ENCODE measurements around the gene CALCOCO2. TPM values are rescaled to one million over a fixed set of nuclear protein-coding genes. Genes with fewer than 3 reads are reported as not detected.

Gene CALCOCO2
- total and polyA plus RNA-seq, 2 of the 13 experiments (the other 11 are each of a cell fraction or from before 2014, with no cell fraction given) = 72.9 to 111 TPM

DNA sequence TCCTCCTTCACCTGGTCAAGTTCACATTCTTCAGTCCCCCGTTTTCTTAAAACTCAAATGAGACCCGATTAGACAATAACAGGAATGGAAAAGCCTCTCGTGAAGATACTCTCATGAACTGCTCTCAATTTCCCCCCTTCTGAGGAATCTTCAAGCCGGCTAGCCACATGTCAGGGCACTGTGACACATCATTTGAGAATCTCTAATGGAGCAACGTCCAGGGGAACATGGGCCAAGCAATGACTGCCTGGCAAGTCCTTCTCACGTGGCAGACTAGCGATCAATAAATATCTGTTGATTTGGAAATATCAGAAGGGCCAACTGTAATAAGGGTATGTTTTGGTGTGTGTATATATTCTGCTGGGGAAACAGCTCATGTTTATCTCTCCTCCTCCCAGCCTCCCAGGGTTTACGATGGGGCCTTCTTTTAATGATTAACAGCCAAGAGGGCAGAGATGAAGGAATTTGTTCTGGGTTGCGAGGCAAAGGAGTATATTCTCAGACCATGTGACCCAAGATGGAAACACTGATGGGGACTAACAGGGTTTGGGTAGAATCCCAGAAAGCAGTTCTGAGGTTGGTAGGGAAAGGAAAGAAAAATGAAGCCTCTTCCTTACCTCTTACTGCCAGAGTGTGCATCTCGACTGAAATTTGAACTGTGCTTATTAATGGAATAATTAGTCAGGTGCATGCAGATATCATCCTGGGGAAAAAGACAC, 35.2 kb upstream of the CALCOCO2 start (continued):
- no peak; the same call in none of the 2 replicates for TF ChIP-seq BCL6 (CRISPR knock-in tag; IDR thresholded peaks at IDR 0.05)
- TF ChIP-seq MBNL3 (CRISPR knock-in tag; conservative IDR thresholded peaks at IDR 0.05) = no peak
- TF ChIP-seq, protein P1, sequence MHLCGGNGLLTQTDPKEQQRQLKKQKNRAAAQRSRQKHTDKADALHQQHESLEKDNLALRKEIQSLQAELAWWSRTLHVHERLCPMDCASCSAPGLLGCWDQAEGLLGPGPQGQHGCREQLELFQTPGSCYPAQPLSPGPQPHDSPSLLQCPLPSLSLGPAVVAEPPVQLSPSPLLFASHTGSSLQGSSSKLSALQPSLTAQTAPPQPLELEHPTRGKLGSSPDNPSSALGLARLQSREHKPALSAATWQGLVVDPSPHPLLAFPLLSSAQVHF (CRISPR knock-in tag; IDR thresholded peaks at IDR 0.05) = no peak
- TF ChIP-seq NFKBIZ (CRISPR knock-in tag; IDR thresholded peaks at IDR 0.05) = no peak
- TF ChIP-seq PHB2 (IDR thresholded peaks at IDR 0.05; ENCODE audit: partially characterized antibody) = no peak
- TF ChIP-seq, protein P2, sequence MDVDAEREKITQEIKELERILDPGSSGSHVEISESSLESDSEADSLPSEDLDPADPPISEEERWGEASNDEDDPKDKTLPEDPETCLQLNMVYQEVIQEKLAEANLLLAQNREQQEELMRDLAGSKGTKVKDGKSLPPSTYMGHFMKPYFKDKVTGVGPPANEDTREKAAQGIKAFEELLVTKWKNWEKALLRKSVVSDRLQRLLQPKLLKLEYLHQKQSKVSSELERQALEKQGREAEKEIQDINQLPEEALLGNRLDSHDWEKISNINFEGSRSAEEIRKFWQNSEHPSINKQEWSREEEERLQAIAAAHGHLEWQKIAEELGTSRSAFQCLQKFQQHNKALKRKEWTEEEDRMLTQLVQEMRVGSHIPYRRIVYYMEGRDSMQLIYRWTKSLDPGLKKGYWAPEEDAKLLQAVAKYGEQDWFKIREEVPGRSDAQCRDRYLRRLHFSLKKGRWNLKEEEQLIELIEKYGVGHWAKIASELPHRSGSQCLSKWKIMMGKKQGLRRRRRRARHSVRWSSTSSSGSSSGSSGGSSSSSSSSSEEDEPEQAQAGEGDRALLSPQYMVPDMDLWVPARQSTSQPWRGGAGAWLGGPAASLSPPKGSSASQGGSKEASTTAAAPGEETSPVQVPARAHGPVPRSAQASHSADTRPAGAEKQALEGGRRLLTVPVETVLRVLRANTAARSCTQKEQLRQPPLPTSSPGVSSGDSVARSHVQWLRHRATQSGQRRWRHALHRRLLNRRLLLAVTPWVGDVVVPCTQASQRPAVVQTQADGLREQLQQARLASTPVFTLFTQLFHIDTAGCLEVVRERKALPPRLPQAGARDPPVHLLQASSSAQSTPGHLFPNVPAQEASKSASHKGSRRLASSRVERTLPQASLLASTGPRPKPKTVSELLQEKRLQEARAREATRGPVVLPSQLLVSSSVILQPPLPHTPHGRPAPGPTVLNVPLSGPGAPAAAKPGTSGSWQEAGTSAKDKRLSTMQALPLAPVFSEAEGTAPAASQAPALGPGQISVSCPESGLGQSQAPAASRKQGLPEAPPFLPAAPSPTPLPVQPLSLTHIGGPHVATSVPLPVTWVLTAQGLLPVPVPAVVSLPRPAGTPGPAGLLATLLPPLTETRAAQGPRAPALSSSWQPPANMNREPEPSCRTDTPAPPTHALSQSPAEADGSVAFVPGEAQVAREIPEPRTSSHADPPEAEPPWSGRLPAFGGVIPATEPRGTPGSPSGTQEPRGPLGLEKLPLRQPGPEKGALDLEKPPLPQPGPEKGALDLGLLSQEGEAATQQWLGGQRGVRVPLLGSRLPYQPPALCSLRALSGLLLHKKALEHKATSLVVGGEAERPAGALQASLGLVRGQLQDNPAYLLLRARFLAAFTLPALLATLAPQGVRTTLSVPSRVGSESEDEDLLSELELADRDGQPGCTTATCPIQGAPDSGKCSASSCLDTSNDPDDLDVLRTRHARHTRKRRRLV (CRISPR knock-in tag; IDR thresholded peaks at IDR 0.05) = 0 out of 2 replicates have a peak, but pooled peaks have one; percentile 72
- peak; percentile 79 for TF ChIP-seq ASH2L (IDR thresholded peaks at IDR 0.05; ENCODE audit: insufficient read length, low read depth, low read length)
- no peak for TF ChIP-seq ZNF550 (CRISPR knock-in tag; IDR thresholded peaks at IDR 0.05; ENCODE audit: borderline replicate concordance)
- TF ChIP-seq TEAD3 (CRISPR knock-in tag; optimal IDR thresholded peaks at IDR 0.05; ENCODE audit: borderline replicate concordance) = peak; percentile 78
- TF ChIP-seq, protein P3, sequence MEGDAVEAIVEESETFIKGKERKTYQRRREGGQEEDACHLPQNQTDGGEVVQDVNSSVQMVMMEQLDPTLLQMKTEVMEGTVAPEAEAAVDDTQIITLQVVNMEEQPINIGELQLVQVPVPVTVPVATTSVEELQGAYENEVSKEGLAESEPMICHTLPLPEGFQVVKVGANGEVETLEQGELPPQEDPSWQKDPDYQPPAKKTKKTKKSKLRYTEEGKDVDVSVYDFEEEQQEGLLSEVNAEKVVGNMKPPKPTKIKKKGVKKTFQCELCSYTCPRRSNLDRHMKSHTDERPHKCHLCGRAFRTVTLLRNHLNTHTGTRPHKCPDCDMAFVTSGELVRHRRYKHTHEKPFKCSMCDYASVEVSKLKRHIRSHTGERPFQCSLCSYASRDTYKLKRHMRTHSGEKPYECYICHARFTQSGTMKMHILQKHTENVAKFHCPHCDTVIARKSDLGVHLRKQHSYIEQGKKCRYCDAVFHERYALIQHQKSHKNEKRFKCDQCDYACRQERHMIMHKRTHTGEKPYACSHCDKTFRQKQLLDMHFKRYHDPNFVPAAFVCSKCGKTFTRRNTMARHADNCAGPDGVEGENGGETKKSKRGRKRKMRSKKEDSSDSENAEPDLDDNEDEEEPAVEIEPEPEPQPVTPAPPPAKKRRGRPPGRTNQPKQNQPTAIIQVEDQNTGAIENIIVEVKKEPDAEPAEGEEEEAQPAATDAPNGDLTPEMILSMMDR (CRISPR knock-in tag; IDR thresholded peaks at IDR 0.05) = no peak
- TF ChIP-seq, protein P4, sequence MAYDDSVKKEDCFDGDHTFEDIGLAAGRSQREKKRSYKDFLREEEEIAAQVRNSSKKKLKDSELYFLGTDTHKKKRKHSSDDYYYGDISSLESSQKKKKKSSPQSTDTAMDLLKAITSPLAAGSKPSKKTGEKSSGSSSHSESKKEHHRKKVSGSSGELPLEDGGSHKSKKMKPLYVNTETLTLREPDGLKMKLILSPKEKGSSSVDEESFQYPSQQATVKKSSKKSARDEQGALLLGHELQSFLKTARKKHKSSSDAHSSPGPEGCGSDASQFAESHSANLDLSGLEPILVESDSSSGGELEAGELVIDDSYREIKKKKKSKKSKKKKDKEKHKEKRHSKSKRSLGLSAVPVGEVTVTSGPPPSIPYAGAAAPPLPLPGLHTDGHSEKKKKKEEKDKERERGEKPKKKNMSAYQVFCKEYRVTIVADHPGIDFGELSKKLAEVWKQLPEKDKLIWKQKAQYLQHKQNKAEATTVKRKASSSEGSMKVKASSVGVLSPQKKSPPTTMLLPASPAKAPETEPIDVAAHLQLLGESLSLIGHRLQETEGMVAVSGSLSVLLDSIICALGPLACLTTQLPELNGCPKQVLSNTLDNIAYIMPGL (CRISPR knock-in tag; IDR thresholded peaks at IDR 0.05; ENCODE audit: borderline replicate concordance in 1 of 2, low read depth in 1 of 2) = no peak; a peak in 1 of 4 replicates
- TF ChIP-seq ZBTB3 (CRISPR knock-in tag; IDR thresholded peaks at IDR 0.05; ENCODE audit: borderline replicate concordance, low read depth) = no peak; the same call in 1 of the 2 replicates
- peak; percentile 62; the same call in 1 of the 2 replicates for TF ChIP-seq ZNF430 (CRISPR knock-in tag; IDR thresholded peaks at IDR 0.05)
- TF ChIP-seq ZNF652 (CRISPR knock-in tag; IDR thresholded peaks at IDR 0.05; ENCODE audit: borderline replicate concordance, low read depth) = peak; percentile 20; the same call in 1 of the 2 replicates
- TF ChIP-seq, protein P5, sequence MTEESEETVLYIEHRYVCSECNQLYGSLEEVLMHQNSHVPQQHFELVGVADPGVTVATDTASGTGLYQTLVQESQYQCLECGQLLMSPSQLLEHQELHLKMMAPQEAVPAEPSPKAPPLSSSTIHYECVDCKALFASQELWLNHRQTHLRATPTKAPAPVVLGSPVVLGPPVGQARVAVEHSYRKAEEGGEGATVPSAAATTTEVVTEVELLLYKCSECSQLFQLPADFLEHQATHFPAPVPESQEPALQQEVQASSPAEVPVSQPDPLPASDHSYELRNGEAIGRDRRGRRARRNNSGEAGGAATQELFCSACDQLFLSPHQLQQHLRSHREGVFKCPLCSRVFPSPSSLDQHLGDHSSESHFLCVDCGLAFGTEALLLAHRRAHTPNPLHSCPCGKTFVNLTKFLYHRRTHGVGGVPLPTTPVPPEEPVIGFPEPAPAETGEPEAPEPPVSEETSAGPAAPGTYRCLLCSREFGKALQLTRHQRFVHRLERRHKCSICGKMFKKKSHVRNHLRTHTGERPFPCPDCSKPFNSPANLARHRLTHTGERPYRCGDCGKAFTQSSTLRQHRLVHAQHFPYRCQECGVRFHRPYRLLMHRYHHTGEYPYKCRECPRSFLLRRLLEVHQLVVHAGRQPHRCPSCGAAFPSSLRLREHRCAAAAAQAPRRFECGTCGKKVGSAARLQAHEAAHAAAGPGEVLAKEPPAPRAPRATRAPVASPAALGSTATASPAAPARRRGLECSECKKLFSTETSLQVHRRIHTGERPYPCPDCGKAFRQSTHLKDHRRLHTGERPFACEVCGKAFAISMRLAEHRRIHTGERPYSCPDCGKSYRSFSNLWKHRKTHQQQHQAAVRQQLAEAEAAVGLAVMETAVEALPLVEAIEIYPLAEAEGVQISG (CRISPR knock-in tag; IDR thresholded peaks at IDR 0.05) = peak; percentile 56
- TF ChIP-seq ZNF468 (CRISPR knock-in tag; IDR thresholded peaks at IDR 0.05) = no peak
